Gastroesophageal sphincter (tissue), 4 donors: ENCODE measurements around the gene MYO18B. TPM values are rescaled to one million over a fixed set of nuclear protein-coding genes. Genes with fewer than 3 reads are reported as not detected.

Source experiments
- ATAC-seq: fragments of 150-250 bp; one replicate; pipeline ENCODE4 v1.9.1; 2016; ENCODE audit warnings: mild to moderate bottlenecking, moderate library complexity
- H3K27ac ChIP-seq, 4 donors: fragments of 200-600 bp; sonication (generic) in 3 of 4; 1 replicate in 3 of 4; 2 replicates in 1 of 4; pipeline ENCODE4 v1.5.1; 2016 to 2019
- H3K27me3 ChIP-seq: fragments of 200-600 bp; sonication (generic); one replicate; pipeline ENCODE4 v1.5.1; 2019
- H3K36me3 ChIP-seq, 2 donors: fragments of 200-600 bp; sonication (generic); one replicate each; pipeline ENCODE4 v1.5.1; 2019; ENCODE audit warnings: control low read depth in 1 of 2
- H3K4me1 ChIP-seq, 3 donors: fragments of 200-600 bp; sonication (generic); 1 replicate in 2 of 3; 2 replicates in 1 of 3; pipeline ENCODE4 v1.5.1; 2016 to 2019; ENCODE audit warnings: control low read depth in 2 of 3
- H3K4me3 ChIP-seq, 2 donors: fragments of 200-600 bp; sonication (generic); one replicate each; pipeline ENCODE4 v1.5.1; 2019; ENCODE audit warnings: mild to moderate bottlenecking in 1 of 2, moderate library complexity in 1 of 2
- H3K9me3 ChIP-seq, 3 donors: fragments of 200-600 bp; sonication (generic); one replicate each; pipeline ENCODE4 v1.5.1; 2017 to 2019; ENCODE audit warnings: control low read depth in 2 of 3
- CTCF ChIP-seq, 4 experiments: fragments of 200-600 bp in 2 of 4; fragments of 450-650 bp in 2 of 4; sonication (generic) in 1 of 4; IDR thresholded peaks; one replicate each; pipeline ENCODE4 v1.5.1; 2017 to 2019; ENCODE audit warnings: antibody characterized with exemption in 4 of 4, mild to moderate bottlenecking in 2 of 4, moderate library complexity in 2 of 4
- EP300 ChIP-seq: sonication (generic); formaldehyde crosslinking; IDR thresholded peaks from one replicate; pipeline ENCODE4 v1.6.1; 2017; ENCODE audit warnings: antibody characterized with exemption, mild to moderate bottlenecking
- POLR2A ChIP-seq, 2 donors: fragments of 450-650 bp; IDR thresholded peaks; one replicate each; pipeline ENCODE4 v1.6.1; 2017; ENCODE audit warnings: antibody characterized with exemption in 2 of 2, mild to moderate bottlenecking in 2 of 2, moderate library complexity in 1 of 2
- POLR2AphosphoS5 ChIP-seq: sonication (generic); formaldehyde crosslinking; IDR thresholded peaks from one replicate; pipeline ENCODE4 v1.6.1; 2017; ENCODE audit warnings: antibody characterized with exemption
- WGBS, 2 donors: methylation state at CpG; one replicate each; pipeline ENCODE4 v1.1.5; 2018; ENCODE audit warnings: low coverage in 1 of 2; 5-methylcytosine and 5-hydroxymethylcytosine counted together
- total RNA-seq, 4 donors: library from RNA; depleted of rRNA; stranded (reverse); fragments of >200 nt; gene quantifications; one replicate each; pipeline ENCODE4 v1.1.0, GENCODE V29; 2016

MYO18B gene
- total RNA-seq, 4 donors from 2014 or later: 0.19 to 6.9 (median 1.4) TPM; not detected in 1

GRCh38 chr22:25853501-25854284, 111.7 kb downstream of the MYO18B start:
- Histone ChIP-seq H3K27me3 (peaks cover 44% of the 10 kb centered on the region), H3K27ac (no peak overlapping the region), H3K4me3 (no peak overlapping the region), H3K4me1 (no peaks in the 10 kb centered on the region), H3K9me3 (peaks cover 0 to 4% (median 0%) of the 10 kb centered on the region in 3 donors), H3K36me3 (no peaks in the 10 kb centered on the region)
- TF ChIP-seq EP300 (no peak), POLR2A (IDR thresholded peaks at IDR 0.05) (no peak), CTCF (IDR thresholded peaks at IDR 0.05) (no peak), POLR2AphosphoS5 (no peak)
- 29 to 44% methylated on average over 4 to 5 of the region's 5 CpGs for WGBS, 2 donors
- no peak for ATAC-seq

GRCh38 chr22:25869771-25870170, 127.8 kb downstream of the MYO18B start:
- ATAC-seq: no peak
- H3K9me3 ChIP-seq: no peaks in the 10 kb centered on the region
- H3K36me3 ChIP-seq: no peaks in the 10 kb centered on the region
- no peak overlapping the region for H3K4me3 ChIP-seq
- WGBS, 2 donors: 65 to 83% methylated on average over 4 to 5 of the region's 6 CpGs
- H3K27ac ChIP-seq: no peak overlapping the region
- peaks cover 47% of the 10 kb centered on the region for H3K27me3 ChIP-seq
- TF ChIP-seq EP300: no peak
- TF ChIP-seq POLR2A (IDR thresholded peaks at IDR 0.05): no peak
- H3K4me1 ChIP-seq: no peaks in the 10 kb centered on the region

GRCh38 chr22:25874327-25874726, 132.3 kb downstream of the MYO18B start:
- no peak for TF ChIP-seq EP300
- no peak for TF ChIP-seq POLR2A (IDR thresholded peaks at IDR 0.05)
- TF ChIP-seq CTCF (IDR thresholded peaks at IDR 0.05): no peak
- TF ChIP-seq POLR2AphosphoS5: no peak
- WGBS, 2 donors: 82% methylated on average over 2 of the region's 11 CpGs; no CpG with 5 or more reads in 1 of the 2 donors

GRCh38 chr22:25875461-25875860, 133.5 kb downstream of the MYO18B start:
- no peaks in the 10 kb centered on the region for H3K36me3 ChIP-seq
- 14 to 50% methylated on average over 1 to 2 of the region's 2 CpGs for WGBS, 2 donors
- TF ChIP-seq POLR2AphosphoS5 (no peak), POLR2A (IDR thresholded peaks at IDR 0.05) (no peak), CTCF (IDR thresholded peaks at IDR 0.05) (no peak), EP300 (no peak)
- ATAC-seq: no peak
- peaks cover 28% of the 10 kb centered on the region for H3K27me3 ChIP-seq
- H3K4me1 ChIP-seq: no peaks in the 10 kb centered on the region
- H3K9me3 ChIP-seq: no peaks in the 10 kb centered on the region
- H3K4me3 ChIP-seq: no peak overlapping the region
- H3K27ac ChIP-seq: no peak overlapping the region

More at GRCh38 chr22:25874327-25874726, 132.3 kb downstream of the MYO18B start:
- H3K27ac ChIP-seq: no peak overlapping the region
- no peak overlapping the region for H3K4me3 ChIP-seq
- H3K4me1 ChIP-seq: no peaks in the 10 kb centered on the region
- no peaks in the 10 kb centered on the region for H3K36me3 ChIP-seq
- peaks cover 33% of the 10 kb centered on the region for H3K27me3 ChIP-seq
- no peak for ATAC-seq
- H3K9me3 ChIP-seq: no peaks in the 10 kb centered on the region

- H3K4me1 ChIP-seq: no peaks in the 10 kb centered on the region
- H3K36me3 ChIP-seq: no peaks in the 10 kb centered on the region
- no peaks in the 10 kb centered on the region for H3K9me3 ChIP-seq
- no peak overlapping the region for H3K27ac ChIP-seq
- TF ChIP-seq EP300: no peak
- no peak for TF ChIP-seq POLR2AphosphoS5
- no peak for TF ChIP-seq CTCF (IDR thresholded peaks at IDR 0.05)
- no peak for TF ChIP-seq POLR2A (IDR thresholded peaks at IDR 0.05)
- no peak overlapping the region for H3K4me3 ChIP-seq
- no peak for ATAC-seq
- peaks cover 38% of the 10 kb centered on the region for H3K27me3 ChIP-seq
- WGBS, 2 donors: 63 to 66% methylated on average over 2 to 3 of the region's 4 CpGs
Observed at GRCh38 chr22:25876871-25877270, 134.9 kb downstream of the MYO18B start.
